Endothelial cell of umbilical vein (primary cell): ENCODE measurements around the gene PAPPA.

ENCODE experiments used
- EZH2 ChIP-seq: IDR thresholded peaks from 2 replicates; pipeline ENCODE4 v1.6.1; 2012; ENCODE audit warnings: borderline replicate concordance, low read depth, mild to moderate bottlenecking, moderate library complexity, low read length, inconsistent platforms; ENCODE audit not compliant: severe bottlenecking
- MYC ChIP-seq: IDR thresholded peaks from one replicate; pipeline ENCODE4 v1.6.1; 2011; ENCODE audit warnings: mild to moderate bottlenecking, low read depth, low read length
- POLR2A ChIP-seq: IDR thresholded peaks from 2 replicates; pipeline ENCODE4 v1.6.1; 2012; ENCODE audit warnings: low read depth, mild to moderate bottlenecking, control low read depth, low read length
- POLR2AphosphoS5 ChIP-seq: IDR thresholded peaks from 2 replicates; pipeline ENCODE4 v1.6.1; 2012; ENCODE audit warnings: low read depth, mild to moderate bottlenecking, control low read depth, low read length, moderate library complexity; ENCODE audit not compliant: insufficient read depth
- TF ChIP-seq, protein P1 (sequence below), 2 donors: IDR thresholded peaks; 1 replicate in 1 of 2; 2 replicates in 1 of 2; pipeline ENCODE4 v1.5.1; 2011; ENCODE audit warnings: low read length in 2 of 2, mild to moderate bottlenecking in 2 of 2, moderate library complexity in 2 of 2, control low read depth in 1 of 2, inconsistent platforms in 1 of 2, low read depth in 1 of 2; ENCODE audit not compliant: insufficient read depth in 1 of 2; ENCODE audit errors: extremely low read depth in 1 of 2
- TF ChIP-seq, protein P2 (sequence below): IDR thresholded peaks from 2 replicates; pipeline ENCODE4 v1.6.1; 2011; ENCODE audit not compliant: insufficient read depth, insufficient read length

DNA sequence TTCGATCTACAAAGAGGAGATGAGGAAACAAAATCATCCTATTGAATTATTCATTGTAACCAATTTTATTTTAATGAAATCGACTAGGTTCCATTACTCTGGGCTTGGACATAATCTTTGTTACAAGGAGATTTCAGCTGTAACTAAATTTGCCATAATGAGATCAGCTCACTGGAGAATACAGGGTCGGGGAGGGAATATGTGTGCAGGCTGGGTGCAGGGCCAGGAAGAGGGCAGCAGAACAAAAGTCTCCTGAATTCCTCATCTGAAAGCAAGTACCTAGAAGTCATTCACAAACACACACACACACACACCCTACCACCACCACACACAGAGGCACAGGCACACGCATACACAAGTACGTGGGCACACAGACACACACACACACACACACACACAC, 151.2 kb downstream of the PAPPA start:
- TF ChIP-seq, protein P1, sequence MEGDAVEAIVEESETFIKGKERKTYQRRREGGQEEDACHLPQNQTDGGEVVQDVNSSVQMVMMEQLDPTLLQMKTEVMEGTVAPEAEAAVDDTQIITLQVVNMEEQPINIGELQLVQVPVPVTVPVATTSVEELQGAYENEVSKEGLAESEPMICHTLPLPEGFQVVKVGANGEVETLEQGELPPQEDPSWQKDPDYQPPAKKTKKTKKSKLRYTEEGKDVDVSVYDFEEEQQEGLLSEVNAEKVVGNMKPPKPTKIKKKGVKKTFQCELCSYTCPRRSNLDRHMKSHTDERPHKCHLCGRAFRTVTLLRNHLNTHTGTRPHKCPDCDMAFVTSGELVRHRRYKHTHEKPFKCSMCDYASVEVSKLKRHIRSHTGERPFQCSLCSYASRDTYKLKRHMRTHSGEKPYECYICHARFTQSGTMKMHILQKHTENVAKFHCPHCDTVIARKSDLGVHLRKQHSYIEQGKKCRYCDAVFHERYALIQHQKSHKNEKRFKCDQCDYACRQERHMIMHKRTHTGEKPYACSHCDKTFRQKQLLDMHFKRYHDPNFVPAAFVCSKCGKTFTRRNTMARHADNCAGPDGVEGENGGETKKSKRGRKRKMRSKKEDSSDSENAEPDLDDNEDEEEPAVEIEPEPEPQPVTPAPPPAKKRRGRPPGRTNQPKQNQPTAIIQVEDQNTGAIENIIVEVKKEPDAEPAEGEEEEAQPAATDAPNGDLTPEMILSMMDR (IDR thresholded peaks at IDR 0.05; ENCODE audit: extremely low read depth in 1 of 2, insufficient read depth in 1 of 2, low read depth in 1 of 2, low read length in 2 of 2): no peak
- TF ChIP-seq POLR2A (no peak), POLR2AphosphoS5 (no peak), EZH2 (no peak), MYC (no peak)
- TF ChIP-seq, protein P2, sequence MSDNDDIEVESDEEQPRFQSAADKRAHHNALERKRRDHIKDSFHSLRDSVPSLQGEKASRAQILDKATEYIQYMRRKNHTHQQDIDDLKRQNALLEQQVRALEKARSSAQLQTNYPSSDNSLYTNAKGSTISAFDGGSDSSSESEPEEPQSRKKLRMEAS: no peak
